Measurements from ENCODE around the gene COPG2.

The COPG2 gene

GRCh38 chr7:130492523-130493274 is 175.8 kb downstream of the COPG2 start:
- DNase-seq: no peak

GRCh38 chr7:130491841-130492522 is 176.6 kb downstream of the COPG2 start, which contains the start of gene MEST:
Gene MEST, plus strand, starts transcription at chr7:130492085. Its CDS starts 229 bp downstream, at chr7:130492314.
- DNase-seq: no peak

GRCh38 chr7:130490888-130491804 is 177.4 kb downstream of the COPG2 start:
- peak; percentile 13 for DNase-seq

- DNase-seq: no peak
Observed at GRCh38 chr7:130490311-130490791, 178.2 kb downstream of the COPG2 start.

GRCh38 chr7:130489140-130489983 is 179.2 kb downstream of the COPG2 start:
- no peak for DNase-seq

- DNase-seq: no peak
Observed at GRCh38 chr7:130488392-130489139, 180.0 kb downstream of the COPG2 start.

GRCh38 chr7:130486954-130487436 is 181.6 kb downstream of the COPG2 start:
- DNase-seq: no peak

GRCh38 chr7:130486114-130486953 is 182.2 kb downstream of the COPG2 start:
- peak; percentile 65 for DNase-seq

- no peak for DNase-seq
Observed at GRCh38 chr7:130485734-130486113, 182.8 kb downstream of the COPG2 start.

GRCh38 chr7:130483031-130483430 is 185.5 kb downstream of the COPG2 start:
- no peak for DNase-seq

- no peak for DNase-seq
Observed at GRCh38 chr7:130481898-130482297, 186.7 kb downstream of the COPG2 start.

- no peak for DNase-seq
Observed at GRCh38 chr7:130479716-130480400, 188.7 kb downstream of the COPG2 start.

- no peak for DNase-seq
Observed at GRCh38 chr7:130478991-130479390, 189.6 kb downstream of the COPG2 start.

GRCh38 chr7:130476297-130477150 is 192.0 kb downstream of the COPG2 start:
- no peak for DNase-seq

GRCh38 chr7:130475776-130476175 is 192.8 kb downstream of the COPG2 start:
- no peak for DNase-seq

- no peak for DNase-seq
Observed at GRCh38 chr7:130473876-130474275, 194.7 kb downstream of the COPG2 start.

- DNase-seq: no peak
Observed at GRCh38 chr7:130473289-130473688, 195.3 kb downstream of the COPG2 start.

- no peak for DNase-seq
Observed at GRCh38 chr7:130471974-130472373, 196.6 kb downstream of the COPG2 start.

- no peak for DNase-seq
Observed at GRCh38 chr7:130468612-130469011, 199.9 kb downstream of the COPG2 start.
